ENCODE data around the gene TNFRSF4.

DNA sequence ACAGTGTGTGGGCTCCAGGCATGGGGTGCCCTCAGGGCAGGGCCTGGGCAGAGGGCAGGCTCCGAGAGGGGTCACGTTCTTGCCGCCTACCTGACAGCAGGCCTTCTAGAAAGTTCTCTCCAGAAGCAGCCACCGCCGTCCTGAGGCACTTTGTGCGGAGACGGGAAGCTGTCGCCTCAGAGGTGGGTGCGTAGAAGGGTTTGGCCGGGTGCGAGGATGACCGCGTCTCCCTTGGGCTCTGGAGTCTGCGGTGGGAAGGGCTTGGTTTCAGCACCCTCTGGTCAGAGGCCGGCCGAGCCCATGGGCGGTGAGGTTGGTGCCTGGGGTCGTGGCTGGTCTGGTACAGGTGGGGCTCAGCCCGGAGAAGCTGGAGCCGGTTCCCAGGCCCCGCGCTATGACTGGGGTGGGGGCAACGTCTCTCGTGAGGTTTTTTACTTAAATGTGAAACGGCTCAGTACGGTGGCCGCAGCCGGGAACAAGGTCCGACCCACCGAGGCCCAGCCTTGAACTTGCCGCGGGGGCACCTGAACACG, 50.3 kb downstream of the TNFRSF4 start:
- TF ChIP-seq CTCF (conservative IDR thresholded peaks at IDR 0.05; ENCODE audit: low read length) (no peak), EZH2phosphoT487 (IDR thresholded peaks at IDR 0.05; ENCODE audit: borderline replicate concordance) (no peak)

All from Loucy (cell line).